ENCODE measurements around the gene CAMK1D.

- TF ChIP-seq GATA2 (IDR thresholded peaks at IDR 0.05; ENCODE audit: low read depth, low read length) (no peak), GATA3 (IDR thresholded peaks at IDR 0.05; ENCODE audit: low read depth, low read length) (no peak)
Observed at GRCh38 chr10:12521423-12521822, 172.1 kb downstream of the CAMK1D start.
